GM21717 (cell line): Measurements from ENCODE around the gene GSTT4.
"Not testable (repeated sequence)": the region's sequence is repeated elsewhere in the genome, so short reads cannot be mapped to it uniquely, and the experiment has no call there.

Experiments
- ATAC-seq: cut with Tn5 transposase; IDR thresholded peaks from one replicate; pipeline ENCODE4 v1.9.1; 2021; ENCODE audit warnings: mild to moderate bottlenecking, moderate library complexity; ENCODE audit not compliant: unreplicated experiment

The GSTT4 gene

GRCh38 chr22:23954193-23954990, 50.9 kb downstream of the GSTT4 start:
- not testable (repeated sequence) for ATAC-seq

- ATAC-seq = not testable (repeated sequence)
Observed at GRCh38 chr22:23953485-23953884, 51.8 kb downstream of the GSTT4 start.

- ATAC-seq = not testable (repeated sequence)
Observed at GRCh38 chr22:23952794-23953405, 52.4 kb downstream of the GSTT4 start.

- not testable (repeated sequence) for ATAC-seq
Observed at GRCh38 chr22:23951383-23951782, 53.9 kb downstream of the GSTT4 start.

- ATAC-seq = not testable (repeated sequence)
Observed at GRCh38 chr22:23949764-23950163, 55.5 kb downstream of the GSTT4 start.
